Osteoblast (primary cell): ENCODE measurements around the gene DIAPH3. TPM values are rescaled to one million over a fixed set of nuclear protein-coding genes. Genes with fewer than 3 reads are reported as not detected.

Experiments
- DNase-seq: peaks from one replicate; pipeline ENCODE4 v3.0.0; 2011; ENCODE audit warnings: low spot score, mixed read lengths; ENCODE audit not compliant: insufficient read length; ENCODE audit errors: missing footprints
- H2AFZ ChIP-seq: 2 replicates; pipeline ENCODE4 v1.6.0; 2011; ENCODE audit warnings: mild to moderate bottlenecking, low read length
- H3K27ac ChIP-seq: 2 replicates; pipeline ENCODE4 v1.5.1; 2011; ENCODE audit warnings: mild to moderate bottlenecking, low read depth, low read length, moderate library complexity
- H3K27me3 ChIP-seq: 2 replicates; pipeline ENCODE4 v1.6.0; 2012; ENCODE audit warnings: mild to moderate bottlenecking, control low read depth, inconsistent platforms, low read length, moderate library complexity; ENCODE audit not compliant: insufficient read depth
- H3K36me3 ChIP-seq: 2 replicates; pipeline ENCODE4 v1.5.1; 2011; ENCODE audit warnings: mild to moderate bottlenecking, low read length, control low read depth, moderate library complexity; ENCODE audit not compliant: insufficient read depth
- H3K4me1 ChIP-seq: 2 replicates; pipeline ENCODE4 v1.5.1; 2011; ENCODE audit warnings: mild to moderate bottlenecking, low read length, control low read depth, moderate library complexity; ENCODE audit not compliant: insufficient read depth
- H3K4me2 ChIP-seq: 2 replicates; pipeline ENCODE4 v1.6.0; 2011; ENCODE audit warnings: mild to moderate bottlenecking, low read length; ENCODE audit not compliant: insufficient read depth
- H3K4me3 ChIP-seq: fragments of 200-600 bp; sonication (generic); 3 replicates; pipeline ENCODE4 v1.5.1; 2012; ENCODE audit warnings: mild to moderate bottlenecking, low read length, inconsistent platforms; ENCODE audit not compliant: insufficient read depth
- H3K79me2 ChIP-seq: 2 replicates; pipeline ENCODE4 v1.6.0; 2012; ENCODE audit warnings: mild to moderate bottlenecking, low read length, control low read depth, inconsistent platforms; ENCODE audit not compliant: insufficient read depth
- H3K9me3 ChIP-seq: 2 replicates; pipeline ENCODE4 v1.5.1; 2011; ENCODE audit warnings: low read depth, low read length, control low read depth
- H4K20me1 ChIP-seq: 2 replicates; pipeline ENCODE4 v1.6.0; 2012; ENCODE audit warnings: mild to moderate bottlenecking, low read length, control low read depth; ENCODE audit not compliant: insufficient read depth
- CTCF ChIP-seq: IDR thresholded peaks from 2 replicates; pipeline ENCODE4 v1.5.1; 2011; ENCODE audit warnings: mild to moderate bottlenecking, low read depth, low read length, moderate library complexity; ENCODE audit errors: extremely low read depth
- total RNA-seq: library from RNA; depleted of rRNA; stranded (reverse); fragments of >200 nt; gene quantifications from 2 replicates; pipeline ENCODE4 v1.2.3, GENCODE V29; 2012

The DIAPH3 gene
- total RNA-seq, 1 donor: 8.3 TPM

GRCh38 chr13:59665184-59665583, 498.5 kb downstream of the DIAPH3 start:
- H3K4me3 ChIP-seq: no peak overlapping the region
- no peak for DNase-seq
- H4K20me1 ChIP-seq: no peaks in the 10 kb centered on the region
- H2AFZ ChIP-seq: no peak overlapping the region
- no peaks in the 10 kb centered on the region for H3K9me3 ChIP-seq
- TF ChIP-seq CTCF: no peak
- no peaks in the 10 kb centered on the region for H3K36me3 ChIP-seq
- no peak overlapping the region for H3K4me2 ChIP-seq
- H3K79me2 ChIP-seq: no peaks in the 10 kb centered on the region
- H3K27ac ChIP-seq: no peak overlapping the region
- no peaks in the 10 kb centered on the region for H3K27me3 ChIP-seq
- H3K4me1 ChIP-seq: no peaks in the 10 kb centered on the region

GRCh38 chr13:59664586-59664985, 499.1 kb downstream of the DIAPH3 start:
- no peak for TF ChIP-seq CTCF
- H3K36me3 ChIP-seq: no peaks in the 10 kb centered on the region
- no peak overlapping the region for H3K4me3 ChIP-seq
- H3K4me1 ChIP-seq: no peaks in the 10 kb centered on the region
- no peaks in the 10 kb centered on the region for H4K20me1 ChIP-seq
- H2AFZ ChIP-seq: no peak overlapping the region
- no peak overlapping the region for H3K27ac ChIP-seq
- H3K79me2 ChIP-seq: no peaks in the 10 kb centered on the region
- no peaks in the 10 kb centered on the region for H3K27me3 ChIP-seq
- no peak for DNase-seq
- H3K9me3 ChIP-seq: no peaks in the 10 kb centered on the region
- no peak overlapping the region for H3K4me2 ChIP-seq

GRCh38 chr13:59663707-59664106, 500.0 kb downstream of the DIAPH3 start:
- Histone ChIP-seq H3K36me3 (no peaks in the 10 kb centered on the region), H3K4me1 (no peaks in the 10 kb centered on the region), H3K9me3 (no peaks in the 10 kb centered on the region), H2AFZ (no peak overlapping the region), H3K79me2 (no peaks in the 10 kb centered on the region), H3K27ac (no peak overlapping the region), H3K4me3 (no peak overlapping the region), H3K27me3 (no peaks in the 10 kb centered on the region), H3K4me2 (no peak overlapping the region), H4K20me1 (no peaks in the 10 kb centered on the region)
- no peak for DNase-seq
- TF ChIP-seq CTCF: no peak

GRCh38 chr13:59660582-59660981, 503.1 kb downstream of the DIAPH3 start:
- Histone ChIP-seq H3K4me3 (no peak overlapping the region), H3K79me2 (no peaks in the 10 kb centered on the region), H3K27ac (no peak overlapping the region), H4K20me1 (no peaks in the 10 kb centered on the region), H3K4me2 (no peak overlapping the region), H3K27me3 (no peaks in the 10 kb centered on the region), H3K36me3 (no peaks in the 10 kb centered on the region), H3K9me3 (no peaks in the 10 kb centered on the region), H2AFZ (no peak overlapping the region), H3K4me1 (no peaks in the 10 kb centered on the region)
- no peak for TF ChIP-seq CTCF
- DNase-seq: no peak
